ENCODE results near the gene ATP12A. TPM values are rescaled to one million over a fixed set of nuclear protein-coding genes. Genes with fewer than 3 reads are reported as not detected.

Gene ATP12A
- polyA plus RNA-seq, 2 of the 4 experiments (the other 2 are of a cell fraction) = not detected

DNA sequence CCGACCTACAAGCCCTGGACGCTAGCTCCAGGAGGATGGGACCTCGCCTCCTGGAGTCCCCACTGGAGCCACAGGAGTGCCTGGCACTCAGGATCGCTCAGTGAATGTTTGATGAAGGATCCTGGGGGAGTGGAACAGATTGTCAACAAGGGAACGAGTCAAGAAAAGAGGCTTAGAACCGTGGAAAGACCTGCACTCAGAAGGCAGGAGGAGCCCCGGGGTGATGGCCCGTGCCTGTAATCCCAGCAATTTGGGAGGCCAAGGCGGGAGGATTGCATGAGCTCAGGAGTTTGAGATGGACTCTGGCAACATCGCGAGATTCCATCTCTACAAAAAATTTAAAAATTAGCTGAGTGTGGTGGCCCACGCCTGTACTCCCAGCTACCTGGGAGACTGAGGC, 38.9 kb downstream of the ATP12A start:
- H3K4me2 ChIP-seq = no peak overlapping the region
- ATAC-seq (no peak), FAIRE-seq (no peak), DNase-seq (ENCODE audit: low read depth in 1 of 2, low spot score in 1 of 2) (no peak)
- no peak overlapping the region for H3K4me3 ChIP-seq
- CTCF ChIA-PET = no interaction called here
- TF ChIP-seq, protein P1, sequence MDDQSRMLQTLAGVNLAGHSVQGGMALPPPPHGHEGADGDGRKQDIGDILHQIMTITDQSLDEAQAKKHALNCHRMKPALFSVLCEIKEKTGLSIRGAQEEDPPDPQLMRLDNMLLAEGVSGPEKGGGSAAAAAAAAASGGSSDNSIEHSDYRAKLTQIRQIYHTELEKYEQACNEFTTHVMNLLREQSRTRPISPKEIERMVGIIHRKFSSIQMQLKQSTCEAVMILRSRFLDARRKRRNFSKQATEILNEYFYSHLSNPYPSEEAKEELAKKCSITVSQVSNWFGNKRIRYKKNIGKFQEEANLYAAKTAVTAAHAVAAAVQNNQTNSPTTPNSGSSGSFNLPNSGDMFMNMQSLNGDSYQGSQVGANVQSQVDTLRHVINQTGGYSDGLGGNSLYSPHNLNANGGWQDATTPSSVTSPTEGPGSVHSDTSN (IDR thresholded peaks at IDR 0.05) = no peak
- TF ChIP-seq CBX2 (IDR thresholded peaks at IDR 0.05; ENCODE audit: borderline replicate concordance, low read depth) (no peak), EHMT2 (IDR thresholded peaks at IDR 0.05; ENCODE audit: low read depth) (no peak), CEBPB (IDR thresholded peaks at IDR 0.05) (no peak), GATA3 (IDR thresholded peaks at IDR 0.05; ENCODE audit: borderline replicate concordance) (no peak), ZSCAN20 (CRISPR knock-in tag; IDR thresholded peaks at IDR 0.05) (no peak), PHF8 (IDR thresholded peaks at IDR 0.05; ENCODE audit: borderline replicate concordance, low read depth) (no peak)
- TF ChIP-seq, protein P2, sequence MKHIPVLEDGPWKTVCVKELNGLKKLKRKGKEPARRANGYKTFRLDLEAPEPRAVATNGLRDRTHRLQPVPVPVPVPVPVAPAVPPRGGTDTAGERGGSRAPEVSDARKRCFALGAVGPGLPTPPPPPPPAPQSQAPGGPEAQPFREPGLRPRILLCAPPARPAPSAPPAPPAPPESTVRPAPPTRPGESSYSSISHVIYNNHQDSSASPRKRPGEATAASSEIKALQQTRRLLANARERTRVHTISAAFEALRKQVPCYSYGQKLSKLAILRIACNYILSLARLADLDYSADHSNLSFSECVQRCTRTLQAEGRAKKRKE (CRISPR knock-in tag; IDR thresholded peaks at IDR 0.05; ENCODE audit: low read depth) = no peak
- TF ChIP-seq, protein P3, sequence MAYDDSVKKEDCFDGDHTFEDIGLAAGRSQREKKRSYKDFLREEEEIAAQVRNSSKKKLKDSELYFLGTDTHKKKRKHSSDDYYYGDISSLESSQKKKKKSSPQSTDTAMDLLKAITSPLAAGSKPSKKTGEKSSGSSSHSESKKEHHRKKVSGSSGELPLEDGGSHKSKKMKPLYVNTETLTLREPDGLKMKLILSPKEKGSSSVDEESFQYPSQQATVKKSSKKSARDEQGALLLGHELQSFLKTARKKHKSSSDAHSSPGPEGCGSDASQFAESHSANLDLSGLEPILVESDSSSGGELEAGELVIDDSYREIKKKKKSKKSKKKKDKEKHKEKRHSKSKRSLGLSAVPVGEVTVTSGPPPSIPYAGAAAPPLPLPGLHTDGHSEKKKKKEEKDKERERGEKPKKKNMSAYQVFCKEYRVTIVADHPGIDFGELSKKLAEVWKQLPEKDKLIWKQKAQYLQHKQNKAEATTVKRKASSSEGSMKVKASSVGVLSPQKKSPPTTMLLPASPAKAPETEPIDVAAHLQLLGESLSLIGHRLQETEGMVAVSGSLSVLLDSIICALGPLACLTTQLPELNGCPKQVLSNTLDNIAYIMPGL (CRISPR knock-in tag; IDR thresholded peaks at IDR 0.05; ENCODE audit: borderline replicate concordance) = no peak
- H3K4me1 ChIP-seq = no peaks in the 10 kb centered on the region
- POLR2A ChIA-PET = no interaction called here
- WGBS (ENCODE audit: missing lambda C conversion rate) = 36% methylated on average over 10 of the region's 12 CpGs
- H3K9me3 ChIP-seq = no peaks in the 10 kb centered on the region
- no peak overlapping the region for H3K27ac ChIP-seq

DNA sequence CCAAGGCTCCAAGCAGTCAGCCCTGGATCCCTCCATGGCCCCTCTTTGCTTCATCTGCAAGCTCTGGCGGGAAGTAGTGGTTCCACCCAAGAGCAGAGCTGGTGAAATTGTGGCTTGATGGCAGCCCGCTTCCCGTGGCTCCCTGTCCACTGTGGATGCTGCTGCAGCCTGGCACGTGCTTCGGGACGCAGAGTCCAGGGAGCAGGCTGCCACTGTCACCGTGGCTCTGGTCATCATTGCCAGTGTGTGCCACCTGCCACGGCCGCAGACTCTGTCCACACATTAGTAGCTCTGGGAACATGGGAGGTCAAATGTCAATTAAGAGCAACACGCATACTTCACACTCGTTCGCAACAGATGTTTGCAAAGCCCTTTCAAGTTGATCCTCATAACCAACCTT, 43.0 kb downstream of the ATP12A start:
- Histone ChIP-seq H3K9me3 (no peaks in the 10 kb centered on the region), H3K4me2 (no peak overlapping the region), H3K27ac (no peak overlapping the region), H3K4me1 (no peaks in the 10 kb centered on the region), H3K4me3 (no peak overlapping the region)
- TF ChIP-seq CHD2 (IDR thresholded peaks at IDR 0.05; ENCODE audit: low read length, partially characterized antibody) (no peak), ZNF302 (CRISPR knock-in tag; IDR thresholded peaks at IDR 0.05) (no peak), ZC3H11A (IDR thresholded peaks at IDR 0.05) (no peak), TP53 (CRISPR knock-in tag; IDR thresholded peaks at IDR 0.05) (no peak), RAD21 (conservative IDR thresholded peaks at IDR 0.05 in 1 of 2, IDR thresholded peaks at IDR 0.05 in 1 of 2) (no peak)
- TF ChIP-seq, protein P3 (CRISPR knock-in tag; IDR thresholded peaks at IDR 0.05; ENCODE audit: borderline replicate concordance) = no peak
- TF ChIP-seq, protein P4, sequence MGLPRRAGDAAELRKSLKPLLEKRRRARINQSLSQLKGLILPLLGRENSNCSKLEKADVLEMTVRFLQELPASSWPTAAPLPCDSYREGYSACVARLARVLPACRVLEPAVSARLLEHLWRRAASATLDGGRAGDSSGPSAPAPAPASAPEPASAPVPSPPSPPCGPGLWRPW (IDR thresholded peaks at IDR 0.05) = no peak
- no peak for FAIRE-seq
- DNase-seq (ENCODE audit: low read depth in 1 of 2, low spot score in 1 of 2) = no peak
- ATAC-seq = no peak
- POLR2A ChIA-PET = no interaction called here
- WGBS (ENCODE audit: missing lambda C conversion rate) = 42% methylated on average over 9 of the region's 12 CpGs
- CTCF ChIA-PET = interaction anchor here (1.2 to 1.5 kb wide), 2 partner anchors 12 to 29 kb away, joined by 3 read pairs; no protein-coding TSS in a partner anchor

DNA sequence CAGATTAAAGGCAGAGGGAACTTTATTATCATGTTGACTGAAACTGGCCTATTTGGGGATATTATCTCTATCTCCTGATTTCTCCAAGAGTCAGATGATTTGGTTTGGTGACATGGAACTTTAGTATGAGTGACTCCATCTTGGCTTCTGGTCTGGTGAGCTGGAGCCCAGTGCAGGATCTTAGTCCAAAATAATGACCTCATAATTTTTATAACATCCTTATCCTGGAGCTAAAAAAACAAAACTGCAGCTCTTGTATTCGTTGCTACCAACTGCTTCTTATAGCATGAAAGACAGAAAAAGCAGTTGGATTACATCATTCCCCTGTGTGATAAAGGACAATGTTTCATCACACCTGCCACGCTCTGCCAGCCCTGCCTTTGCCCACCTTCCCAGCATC, 44.5 kb downstream of the ATP12A start:
- Histone ChIP-seq H3K4me3 (no peak overlapping the region), H3K9me3 (no peaks in the 10 kb centered on the region), H3K4me2 (no peak overlapping the region), H3K4me1 (no peaks in the 10 kb centered on the region), H3K27ac (no peak overlapping the region)
- 13% methylated on average over 2 of the region's 2 CpGs for WGBS (ENCODE audit: missing lambda C conversion rate)
- FAIRE-seq (no peak), ATAC-seq (no peak), DNase-seq (ENCODE audit: low read depth in 1 of 2, low spot score in 1 of 2) (no peak)
- CTCF ChIA-PET = interaction anchor here (0.7 to 1.4 kb wide), 4 partner anchors 11 to 158 kb away, joined by 3 read pairs; no protein-coding TSS in a partner anchor
- no peak for TF ChIP-seq NR3C1 (IDR thresholded peaks at IDR 0.05)
- TF ChIP-seq, protein P5, sequence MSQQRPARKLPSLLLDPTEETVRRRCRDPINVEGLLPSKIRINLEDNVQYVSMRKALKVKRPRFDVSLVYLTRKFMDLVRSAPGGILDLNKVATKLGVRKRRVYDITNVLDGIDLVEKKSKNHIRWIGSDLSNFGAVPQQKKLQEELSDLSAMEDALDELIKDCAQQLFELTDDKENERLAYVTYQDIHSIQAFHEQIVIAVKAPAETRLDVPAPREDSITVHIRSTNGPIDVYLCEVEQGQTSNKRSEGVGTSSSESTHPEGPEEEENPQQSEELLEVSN (IDR thresholded peaks at IDR 0.05; ENCODE audit: borderline replicate concordance, low read depth) = no peak
- POLR2A ChIA-PET = no interaction called here
